ENCODE data around the gene PTCD2. TPM values are rescaled to one million over a fixed set of nuclear protein-coding genes. Genes with fewer than 3 reads are reported as not detected.
A peak's percentile ranks its signal among the peaks of the same experiment; 100 is the strongest.

Gene PTCD2
- total and polyA plus RNA-seq, 9 of the 15 experiments (the other 6 are each of a cell fraction or from before 2014, with no cell fraction given) = 11.9 to 28.5 (median 18.6) TPM

DNA sequence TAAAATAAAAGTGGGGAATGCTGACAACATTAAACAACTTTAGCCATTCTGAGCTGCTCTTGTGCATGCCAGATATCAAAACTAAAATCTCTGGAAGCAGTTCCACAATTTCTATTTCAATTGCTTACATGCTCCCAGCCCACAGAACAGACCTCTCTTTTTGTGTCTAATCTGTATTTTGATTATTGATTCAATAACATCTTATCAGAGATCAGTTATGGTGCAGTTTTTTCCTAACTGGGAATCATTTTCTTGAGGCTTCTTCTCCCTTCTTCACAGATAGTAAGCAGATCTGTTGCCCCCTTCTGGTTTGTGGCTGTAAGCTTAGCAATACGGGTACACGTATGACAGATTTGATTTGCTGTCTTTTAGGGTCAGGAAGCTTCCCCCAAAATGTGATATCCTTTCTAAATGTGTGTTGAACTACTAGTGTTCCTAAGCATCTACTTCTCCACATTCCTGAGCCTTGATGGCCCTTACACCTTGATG lies 39.5 kb upstream of the PTCD2 start (continued):
- TF ChIP-seq SRF (CRISPR knock-in tag; IDR thresholded peaks at IDR 0.05) (peak in 1 of 2 experiments; percentile 43; a peak in 1 of 4 replicates), ELK3 (CRISPR knock-in tag; IDR thresholded peaks at IDR 0.05) (no peak), TAF15 (IDR thresholded peaks at IDR 0.05; ENCODE audit: low read depth, low read length) (no peak), PURB (CRISPR knock-in tag; IDR thresholded peaks at IDR 0.05; ENCODE audit: low read depth) (no peak), CBX1 (IDR thresholded peaks at IDR 0.05; ENCODE audit: low read depth) (no peak), MCM5 (IDR thresholded peaks at IDR 0.05; ENCODE audit: low read depth) (no peak), PRPF4 (IDR thresholded peaks at IDR 0.05; ENCODE audit: insufficient read depth, low read depth, low read length, poor library complexity, severe bottlenecking) (no peak), ZKSCAN8 (CRISPR knock-in tag; IDR thresholded peaks at IDR 0.05) (no peak), ZNF511 (CRISPR knock-in tag; IDR thresholded peaks at IDR 0.05) (no peak), ZNF695 (CRISPR knock-in tag; IDR thresholded peaks at IDR 0.05) (no peak), TAF9B (IDR thresholded peaks at IDR 0.05; ENCODE audit: partially characterized antibody) (no peak), DDX20 (tag; IDR thresholded peaks at IDR 0.05; ENCODE audit: low read depth) (peak; percentile 54; the same call in 1 of the 2 replicates), HNRNPK (IDR thresholded peaks at IDR 0.05; ENCODE audit: low read depth, low read length, poor library complexity, severe bottlenecking) (no peak), CEBPB (tag; IDR thresholded peaks at IDR 0.05) (no peak), NFIC (IDR thresholded peaks at IDR 0.05) (no peak), ZFPM2 (CRISPR knock-in tag; IDR thresholded peaks at IDR 0.05) (no peak), TCF3 (CRISPR knock-in tag; IDR thresholded peaks at IDR 0.05) (no peak), ZNF41 (CRISPR knock-in tag; conservative IDR thresholded peaks at IDR 0.05) (no peak), RUNX1 (IDR thresholded peaks at IDR 0.05; ENCODE audit: low read depth) (no peak), KAT2B (IDR thresholded peaks at IDR 0.05; ENCODE audit: low read depth, low read length) (no peak), USF2 (CRISPR knock-in tag; IDR thresholded peaks at IDR 0.05) (no peak), ZNF24 (IDR thresholded peaks at IDR 0.05) (no peak), SMAD2 (IDR thresholded peaks at IDR 0.05; ENCODE audit: low read depth, low read length) (no peak), TAF1 (IDR thresholded peaks at IDR 0.05; ENCODE audit: control insufficient read depth, extremely low read depth, insufficient read depth, low read length, severe bottlenecking) (no peak)
- TF ChIP-seq, protein P1, sequence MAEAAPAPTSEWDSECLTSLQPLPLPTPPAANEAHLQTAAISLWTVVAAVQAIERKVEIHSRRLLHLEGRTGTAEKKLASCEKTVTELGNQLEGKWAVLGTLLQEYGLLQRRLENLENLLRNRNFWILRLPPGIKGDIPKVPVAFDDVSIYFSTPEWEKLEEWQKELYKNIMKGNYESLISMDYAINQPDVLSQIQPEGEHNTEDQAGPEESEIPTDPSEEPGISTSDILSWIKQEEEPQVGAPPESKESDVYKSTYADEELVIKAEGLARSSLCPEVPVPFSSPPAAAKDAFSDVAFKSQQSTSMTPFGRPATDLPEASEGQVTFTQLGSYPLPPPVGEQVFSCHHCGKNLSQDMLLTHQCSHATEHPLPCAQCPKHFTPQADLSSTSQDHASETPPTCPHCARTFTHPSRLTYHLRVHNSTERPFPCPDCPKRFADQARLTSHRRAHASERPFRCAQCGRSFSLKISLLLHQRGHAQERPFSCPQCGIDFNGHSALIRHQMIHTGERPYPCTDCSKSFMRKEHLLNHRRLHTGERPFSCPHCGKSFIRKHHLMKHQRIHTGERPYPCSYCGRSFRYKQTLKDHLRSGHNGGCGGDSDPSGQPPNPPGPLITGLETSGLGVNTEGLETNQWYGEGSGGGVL (CRISPR knock-in tag; IDR thresholded peaks at IDR 0.05) = no peak
